T-helper 1 cell treated with Interleukin-12 subunit alpha and Interleukin-12 subunit beta and Interleukin-4 antibody, amounts not matched to agents 30 ng/mL and 1 ng/mL, for 36 hours (primary cell): ENCODE measurements around the gene FH. TPM values are rescaled to one million over a fixed set of nuclear protein-coding genes. Genes with fewer than 3 reads are reported as not detected.

Experiments
- intact Hi-C: fragments of 100-400 bp; cut with micrococcal nuclease; formaldehyde crosslinking; loops from one replicate; pipeline ENCODE4 v1.15.1; 2024
- total RNA-seq: library from RNA; stranded (reverse); gene quantifications from 2 replicates; pipeline ENCODE4 v1.2.3, GENCODE V29; 2022

FH gene
- total RNA-seq, 1 donor from 2014 or later, result 53.8 TPM

DNA sequence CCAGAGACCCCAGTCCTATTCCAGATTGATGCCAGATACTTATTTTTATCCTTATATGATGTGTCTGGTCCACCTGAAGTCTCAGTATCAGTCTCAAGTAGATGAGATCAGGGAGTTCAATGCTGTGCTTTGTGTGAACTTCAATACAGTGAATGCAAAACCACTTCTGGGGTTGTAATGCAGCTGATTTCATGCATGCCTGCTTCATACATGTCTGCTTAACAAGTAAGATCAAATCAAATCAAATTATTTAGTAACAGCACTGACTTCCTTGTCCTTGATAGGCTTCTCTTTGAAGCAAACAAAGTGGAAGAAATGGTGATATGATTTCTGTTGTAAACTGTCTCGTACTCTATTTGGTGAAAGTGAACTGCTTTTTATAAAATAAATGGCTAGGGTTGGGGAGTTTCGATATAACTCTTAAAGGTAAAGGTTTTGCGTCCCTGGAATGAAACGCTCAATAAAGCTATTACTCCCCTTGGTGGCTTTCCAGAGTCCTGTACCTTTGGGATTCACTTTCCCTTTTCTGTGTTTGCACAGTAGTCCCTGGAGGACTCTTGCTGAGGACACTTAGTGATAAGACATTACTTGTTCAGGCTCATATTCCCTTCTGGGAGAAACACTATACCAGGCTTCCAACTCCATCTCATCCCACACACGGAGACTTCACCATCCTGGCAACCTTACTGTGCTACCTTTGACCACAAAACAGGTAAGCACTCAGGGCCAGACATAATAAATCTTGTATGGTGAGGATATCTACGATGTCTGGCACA lies 59.3 kb downstream of the FH start:
- intact Hi-C loops, result no loop called here

DNA sequence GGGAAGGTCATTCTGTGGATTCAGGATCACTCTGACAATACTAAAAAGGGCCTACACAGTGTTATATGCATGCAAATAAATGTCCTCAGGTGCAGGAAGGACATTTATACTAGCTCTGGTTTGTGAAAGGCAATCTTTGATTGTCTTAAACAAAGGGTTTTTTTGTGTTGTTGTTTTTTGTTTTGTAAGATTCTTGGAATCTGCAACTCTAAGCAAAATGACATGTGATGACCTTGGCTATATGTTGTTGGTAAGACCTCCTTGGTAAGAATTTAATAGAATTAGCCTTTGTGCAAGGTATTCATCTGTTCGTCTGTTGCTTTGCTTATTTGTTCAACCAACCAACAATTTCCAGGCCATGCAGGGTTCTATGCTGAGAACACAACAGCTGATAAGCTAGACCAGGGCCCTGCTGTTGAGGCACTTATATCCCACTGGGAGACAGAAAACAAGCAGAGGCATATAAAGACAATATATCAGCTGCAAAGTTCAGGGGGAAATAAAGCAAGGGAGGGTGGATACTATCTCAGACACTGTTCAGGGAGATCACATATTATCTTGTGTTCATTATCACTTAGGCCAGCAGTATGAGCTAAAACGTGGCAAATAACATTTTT lies 60.3 kb downstream of the FH start:
- intact Hi-C loops, result no loop called here

DNA sequence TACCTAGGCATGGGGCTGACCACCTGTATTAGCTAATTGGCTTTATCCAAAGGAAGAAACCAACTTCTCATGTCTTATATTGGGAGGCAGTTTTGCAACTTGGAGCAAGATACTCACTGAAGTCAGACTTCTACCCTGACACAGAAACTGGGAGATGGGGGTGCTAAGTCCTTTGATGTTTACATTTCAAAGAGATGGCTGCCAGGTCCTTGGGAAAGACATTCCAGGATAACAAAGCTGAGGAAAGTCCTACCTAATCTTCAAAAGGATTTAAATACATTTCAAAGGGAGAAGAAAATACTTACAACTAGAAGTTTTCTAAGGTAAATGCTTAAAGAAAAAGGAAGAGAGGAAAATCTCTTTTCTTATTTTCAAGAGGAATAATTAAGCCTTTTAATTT lies 62.1 kb downstream of the FH start:
- intact Hi-C loops, result no loop called here

DNA sequence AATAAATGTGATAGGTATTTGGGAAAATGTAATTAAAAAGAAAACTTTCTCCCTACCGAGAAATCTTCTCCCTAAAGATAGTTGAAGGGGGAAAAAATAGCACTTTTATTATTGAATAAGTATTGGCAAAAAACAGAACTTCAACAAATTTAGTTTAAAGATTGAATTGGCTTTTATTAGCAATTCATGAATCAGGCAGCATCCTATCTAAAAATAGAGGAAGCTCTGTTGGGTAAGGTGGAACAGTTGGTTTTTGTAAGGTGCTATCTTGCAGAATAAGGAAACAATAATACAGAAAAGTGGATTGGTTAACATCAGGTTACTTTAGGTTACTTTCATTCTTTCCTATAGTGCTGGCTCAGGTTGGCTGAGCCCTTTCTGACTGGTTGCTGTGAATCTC lies 62.8 kb downstream of the FH start:
- intact Hi-C loops, result no loop called here

DNA sequence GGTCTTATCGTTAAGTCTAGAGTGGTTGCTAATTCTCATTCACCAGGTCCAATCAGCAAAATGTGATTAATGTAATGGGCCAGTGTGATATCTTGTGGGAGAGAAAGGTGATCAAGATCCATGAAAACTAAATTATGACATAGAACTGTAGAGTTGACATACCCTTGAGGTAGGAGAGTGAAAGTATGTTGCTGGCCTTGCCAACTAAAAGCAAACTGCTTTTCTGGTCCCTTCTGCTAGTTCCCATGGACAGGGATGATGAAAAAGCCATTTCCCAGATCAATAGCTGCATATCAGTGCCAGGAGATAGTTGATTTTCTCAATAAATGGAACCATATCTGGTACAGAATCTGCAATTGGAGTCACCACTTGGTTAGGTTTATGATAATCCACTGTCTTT lies 65.8 kb downstream of the FH start:
- intact Hi-C loops, result no loop called here

DNA sequence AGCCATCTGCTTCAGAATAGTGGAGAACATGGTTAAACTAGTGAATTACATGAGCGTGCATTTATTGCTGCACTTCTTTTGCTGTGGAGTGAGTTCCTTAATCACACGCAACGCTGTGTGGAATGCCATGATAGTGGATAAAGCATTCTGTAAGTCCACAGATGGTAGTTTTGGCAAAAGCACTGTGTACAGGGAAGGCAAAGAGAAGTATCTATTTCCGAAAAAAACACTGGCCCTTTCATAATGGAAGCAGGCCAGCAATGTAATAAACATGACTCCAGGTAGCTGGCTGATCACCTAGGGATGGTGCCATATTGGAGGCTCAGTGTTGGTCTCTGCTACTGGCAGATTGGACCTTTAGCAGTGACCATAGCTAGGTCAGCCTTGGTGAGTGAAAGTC lies 67.6 kb downstream of the FH start:
- intact Hi-C loops, result no loop called here

Other genes with a start within 250 kb of the FH start
- gene RGS7, start 162.6 kb downstream of the FH start, total RNA-seq, result not detected in 2 replicates
- gene KMO, start 12.6 kb upstream of the FH start, total RNA-seq, result not detected in 2 replicates
- gene CHML, start 120.6 kb upstream of the FH start, total RNA-seq, result 8.5 and 9.5 TPM in 2 replicates
- gene OPN3, start 120.6 kb upstream of the FH start, total RNA-seq, result 11.0 and 11.7 TPM in 2 replicates
- 0.44 TPM in 1 of 2 replicates, not detected in the other for gene WDR64, start 132.5 kb upstream of the FH start, total RNA-seq